ENCODE results near the gene OTOG.

OTOG gene

DNA sequence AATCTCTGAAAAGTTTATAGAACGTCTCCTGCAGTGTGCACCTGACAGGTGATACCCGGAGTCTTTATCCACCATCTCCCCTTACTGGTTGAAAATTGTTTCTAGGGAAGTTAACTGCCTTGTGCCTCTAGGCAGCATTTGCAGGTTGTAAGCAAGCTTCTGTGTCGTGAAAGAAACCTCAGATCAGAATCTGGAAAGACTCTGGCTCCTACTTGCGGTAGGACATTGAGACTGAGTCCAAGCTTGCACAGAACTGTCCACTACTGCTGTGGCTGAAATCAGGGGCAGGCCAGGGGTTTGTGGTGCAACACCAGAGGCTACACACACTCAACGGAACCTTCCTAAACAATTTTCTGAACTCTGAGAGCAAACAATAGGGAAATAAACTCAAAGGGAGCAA lies 137.5 kb downstream of the OTOG start:
- H3K4me2 ChIP-seq (ENCODE audit: low read depth, low read length), result no peak overlapping the region
- no peak overlapping the region for H3K9ac ChIP-seq (ENCODE audit: low read length)
- H2AFZ ChIP-seq (ENCODE audit: low read length), result no peak overlapping the region
- no peak for TF ChIP-seq EZH2 (optimal IDR thresholded peaks at IDR 0.05; ENCODE audit: low read depth, low read length)
- TF ChIP-seq CTCF (IDR thresholded peaks at IDR 0.05; ENCODE audit: low read length), result no peak
- no peak for TF ChIP-seq EZH2phosphoT487 (IDR thresholded peaks at IDR 0.05; ENCODE audit: low read length)
- no peak overlapping the region for H3K27ac ChIP-seq (ENCODE audit: low read length)
- no peaks in the 10 kb centered on the region for H3K9me2 ChIP-seq (replicated peaks; ENCODE audit: insufficient read depth, low read length)
- H3K9me3 ChIP-seq (replicated peaks; ENCODE audit: insufficient read depth, low read length), result no peaks in the 10 kb centered on the region
- no peaks in the 10 kb centered on the region for H3F3A ChIP-seq (ENCODE audit: insufficient read depth, low read length)
- H3K4me3 ChIP-seq (ENCODE audit: low read length), result no peak overlapping the region
- H3K36me3 ChIP-seq (replicated peaks; ENCODE audit: insufficient read depth, low read length), result no peaks in the 10 kb centered on the region
- H4K20me1 ChIP-seq (ENCODE audit: insufficient read depth, low read length), result no peaks in the 10 kb centered on the region
- no peaks in the 10 kb centered on the region for H3K79me2 ChIP-seq (ENCODE audit: low read length)
- no peak for DNase-seq
- H3K4me1 ChIP-seq (ENCODE audit: low read length), result no peaks in the 10 kb centered on the region
- no peaks in the 10 kb centered on the region for H3K27me3 ChIP-seq (replicated peaks; ENCODE audit: insufficient read depth, low read length)

DNA sequence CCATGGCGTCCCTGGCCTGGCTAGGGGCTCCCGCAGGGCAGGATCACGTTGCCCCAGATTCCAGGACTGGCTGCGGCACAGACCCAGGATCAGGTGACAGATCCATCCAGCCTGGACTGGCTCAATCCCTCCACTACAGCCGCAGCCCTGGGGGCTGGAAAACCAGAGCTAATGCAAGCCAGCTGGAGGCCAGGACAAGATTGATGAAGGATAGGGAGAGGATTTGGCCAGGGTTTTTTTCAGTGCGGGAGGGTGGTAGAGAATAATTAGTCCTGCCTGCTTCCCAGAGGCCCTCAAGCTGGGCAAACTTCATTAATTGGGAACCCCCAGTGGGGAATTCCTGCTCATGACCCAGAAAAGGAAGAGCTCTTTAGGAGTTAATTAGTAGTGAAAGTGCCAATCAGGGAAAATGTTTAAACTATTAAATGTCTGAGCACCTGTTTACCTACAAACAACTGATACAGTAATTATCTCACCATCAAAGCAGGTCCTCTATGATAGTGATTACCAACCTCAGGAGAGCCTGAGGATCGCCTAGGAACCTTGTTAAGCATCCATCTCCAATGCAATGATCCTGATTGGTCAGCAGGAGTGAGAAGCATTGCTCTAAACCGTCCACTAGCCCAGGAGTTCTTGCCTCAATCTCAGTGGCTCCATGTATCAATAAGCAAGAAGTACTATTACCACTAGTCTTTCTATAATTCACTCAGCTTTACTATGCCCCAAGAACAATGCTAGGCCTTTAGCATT lies 139.3 kb downstream of the OTOG start:
- no peak for TF ChIP-seq CTCF (IDR thresholded peaks at IDR 0.05; ENCODE audit: low read length)
- TF ChIP-seq EZH2 (optimal IDR thresholded peaks at IDR 0.05; ENCODE audit: low read depth, low read length), result no peak
- no peak for TF ChIP-seq EZH2phosphoT487 (IDR thresholded peaks at IDR 0.05; ENCODE audit: low read length)
- H3K9me2 ChIP-seq (replicated peaks; ENCODE audit: insufficient read depth, low read length), result no peaks in the 10 kb centered on the region
- no peak overlapping the region for H3K27ac ChIP-seq (ENCODE audit: low read length)
- no peaks in the 10 kb centered on the region for H3K27me3 ChIP-seq (replicated peaks; ENCODE audit: insufficient read depth, low read length)
- H3K9me3 ChIP-seq (replicated peaks; ENCODE audit: insufficient read depth, low read length), result no peaks in the 10 kb centered on the region
- H2AFZ ChIP-seq (ENCODE audit: low read length), result no peak overlapping the region
- DNase-seq, result no peak
- no peak overlapping the region for H3K4me2 ChIP-seq (ENCODE audit: low read depth, low read length)
- no peaks in the 10 kb centered on the region for H3F3A ChIP-seq (ENCODE audit: insufficient read depth, low read length)
- no peaks in the 10 kb centered on the region for H4K20me1 ChIP-seq (ENCODE audit: insufficient read depth, low read length)
- no peaks in the 10 kb centered on the region for H3K79me2 ChIP-seq (ENCODE audit: low read length)
- H3K4me3 ChIP-seq (ENCODE audit: low read length), result no peak overlapping the region
- no peaks in the 10 kb centered on the region for H3K4me1 ChIP-seq (ENCODE audit: low read length)
- no peaks in the 10 kb centered on the region for H3K36me3 ChIP-seq (replicated peaks; ENCODE audit: insufficient read depth, low read length)
- H3K9ac ChIP-seq (ENCODE audit: low read length), result no peak overlapping the region

DNA sequence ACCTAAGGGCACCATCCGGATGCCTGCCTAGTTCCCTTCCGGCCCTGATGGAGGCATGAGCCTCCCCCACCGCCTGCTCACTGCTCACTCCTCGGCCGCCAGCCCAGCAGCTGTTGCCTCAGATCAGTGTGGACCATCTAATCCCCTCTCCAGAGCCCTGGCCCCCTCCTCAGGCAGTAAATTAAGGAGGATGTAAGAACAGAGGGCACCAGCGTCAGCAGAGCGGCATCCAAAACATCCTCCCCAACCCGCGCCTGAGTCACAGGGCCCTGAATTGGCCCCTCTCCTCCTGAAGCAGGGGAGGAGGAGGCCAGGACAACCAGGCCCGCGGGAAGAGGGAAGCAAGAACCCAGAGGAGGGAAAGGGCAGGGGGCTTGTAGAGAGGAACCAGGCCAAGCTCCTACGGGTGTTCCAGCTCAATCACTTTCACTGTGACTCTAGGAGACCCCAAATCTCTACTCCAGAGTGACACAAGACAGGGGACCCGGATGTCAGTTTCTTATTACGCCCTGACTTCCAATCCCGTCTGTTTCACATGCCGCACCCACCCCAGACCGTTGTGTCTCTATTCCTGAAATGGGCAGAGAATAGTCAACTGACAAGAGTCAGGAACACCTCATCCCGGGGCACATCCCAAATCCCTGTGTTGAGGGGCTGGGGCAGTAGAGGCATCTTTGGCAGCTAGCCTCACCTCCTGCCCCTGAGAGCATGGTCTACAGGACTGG lies 141.0 kb downstream of the OTOG start:
- H3K27me3 ChIP-seq (replicated peaks; ENCODE audit: insufficient read depth, low read length), result no peaks in the 10 kb centered on the region
- no peak for DNase-seq
- no peaks in the 10 kb centered on the region for H3K36me3 ChIP-seq (replicated peaks; ENCODE audit: insufficient read depth, low read length)

More for the DNA sequence above, 141.0 kb downstream of the OTOG start:
- no peaks in the 10 kb centered on the region for H3K9me3 ChIP-seq (replicated peaks; ENCODE audit: insufficient read depth, low read length)
- no peak overlapping the region for H3K27ac ChIP-seq (ENCODE audit: low read length)
- no peaks in the 10 kb centered on the region for H3K4me1 ChIP-seq (ENCODE audit: low read length)
- no peaks in the 10 kb centered on the region for H3K9me2 ChIP-seq (replicated peaks; ENCODE audit: insufficient read depth, low read length)
- H3K9ac ChIP-seq (ENCODE audit: low read length), result no peak overlapping the region
- H2AFZ ChIP-seq (ENCODE audit: low read length), result no peak overlapping the region
- H3K4me2 ChIP-seq (ENCODE audit: low read depth, low read length), result no peak overlapping the region
- no peaks in the 10 kb centered on the region for H4K20me1 ChIP-seq (ENCODE audit: insufficient read depth, low read length)
- H3K4me3 ChIP-seq (ENCODE audit: low read length), result no peak overlapping the region
- no peak for TF ChIP-seq EZH2 (optimal IDR thresholded peaks at IDR 0.05; ENCODE audit: low read depth, low read length)
- TF ChIP-seq EZH2phosphoT487 (IDR thresholded peaks at IDR 0.05; ENCODE audit: low read length), result no peak
- no peak for TF ChIP-seq CTCF (IDR thresholded peaks at IDR 0.05; ENCODE audit: low read length)
- H3K79me2 ChIP-seq (ENCODE audit: low read length), result no peaks in the 10 kb centered on the region
- no peaks in the 10 kb centered on the region for H3F3A ChIP-seq (ENCODE audit: insufficient read depth, low read length)
